GM21515 (cell line): Measurements from ENCODE around the gene ANTXR1.

Experiments
- ATAC-seq: cut with Tn5 transposase; IDR thresholded peaks from one replicate; pipeline ENCODE4 v1.9.1; 2021; ENCODE audit not compliant: unreplicated experiment

ANTXR1 gene

GRCh38 chr2:69013142-69013839 lies at the start of gene ANTXR1:
Gene ANTXR1 (plus strand): TSS chr2:69013179. CDS start chr2:69013500, 321 bp downstream.
- no peak for ATAC-seq

- no peak for ATAC-seq
These were observed 48.7 kb upstream of the ANTXR1 start for GRCh38 chr2:68964282-68964681.

- ATAC-seq, result no peak
These were observed 44.8 kb upstream of the ANTXR1 start for GRCh38 chr2:68968221-68968620.

GRCh38 chr2:68969736-68970490 lies 43.1 kb upstream of the ANTXR1 start:
- ATAC-seq, result no peak

GRCh38 chr2:68970566-68971265 lies 42.3 kb upstream of the ANTXR1 start:
- ATAC-seq, result no peak

GRCh38 chr2:68971591-68972231 lies 41.3 kb upstream of the ANTXR1 start:
- no peak for ATAC-seq

GRCh38 chr2:68974251-68974650 lies 38.7 kb upstream of the ANTXR1 start, which contains the start of gene GKN1:
Gene GKN1 (plus strand): TSS chr2:68974636. CDS start chr2:68974678, 42 bp downstream.
- no peak for ATAC-seq

- ATAC-seq, result no peak
These were observed 37.9 kb upstream of the ANTXR1 start for GRCh38 chr2:68974946-68975665.

GRCh38 chr2:68975844-68976243 lies 37.1 kb upstream of the ANTXR1 start:
- ATAC-seq, result no peak

- no peak for ATAC-seq
These were observed 35.5 kb upstream of the ANTXR1 start for GRCh38 chr2:68977453-68977852.

- no peak for ATAC-seq
These were observed 34.9 kb upstream of the ANTXR1 start for GRCh38 chr2:68978098-68978497.

GRCh38 chr2:68980956-68981355 lies 32.0 kb upstream of the ANTXR1 start:
- no peak for ATAC-seq

- no peak for ATAC-seq
These were observed 25.9 kb upstream of the ANTXR1 start for GRCh38 chr2:68987021-68987503.

- ATAC-seq, result no peak
These were observed 23.9 kb upstream of the ANTXR1 start for GRCh38 chr2:68989035-68989434.

- no peak for ATAC-seq
These were observed 20.6 kb upstream of the ANTXR1 start for GRCh38 chr2:68992341-68992740.

- no peak for ATAC-seq
These were observed 20.0 kb upstream of the ANTXR1 start for GRCh38 chr2:68992933-68993332.

- ATAC-seq, result no peak
These were observed 19.3 kb upstream of the ANTXR1 start for GRCh38 chr2:68993660-68994059.

- no peak for ATAC-seq
These were observed 18.1 kb upstream of the ANTXR1 start for GRCh38 chr2:68994864-68995263.

- no peak for ATAC-seq
These were observed 17.1 kb upstream of the ANTXR1 start for GRCh38 chr2:68995916-68996315.

- no peak for ATAC-seq
These were observed 15.6 kb upstream of the ANTXR1 start for GRCh38 chr2:68997401-68997800.
